ENCODE results near the gene ME1. TPM values are rescaled to one million over a fixed set of nuclear protein-coding genes. Genes with fewer than 3 reads are reported as not detected.

ME1 gene
- total RNA-seq, 1 donor = 27.9 TPM

DNA sequence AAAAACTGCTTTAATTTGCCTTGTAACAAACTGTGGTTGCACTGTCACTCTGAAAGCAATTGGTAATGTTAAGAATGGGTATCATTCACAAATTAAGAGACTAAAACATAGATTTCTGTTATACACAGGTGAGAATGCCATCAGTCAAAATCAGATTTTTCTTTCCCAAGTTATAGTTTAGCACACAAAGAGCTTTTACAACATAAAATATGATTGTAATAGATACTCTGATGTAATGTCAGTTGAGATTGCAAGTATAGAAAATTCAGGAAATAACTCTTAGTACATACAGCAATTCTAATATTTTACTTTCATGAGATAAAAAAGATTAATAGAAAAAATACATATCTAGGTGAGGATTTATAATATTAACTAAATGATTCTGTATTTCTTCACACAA, 2.3 kb upstream of the ME1 start:
- Histone ChIP-seq H3K9me3 (ENCODE audit: low read depth, low read length) (no peaks in the 10 kb centered on the region), H4K20me1 (ENCODE audit: insufficient read depth, low read length) (no peaks in the 10 kb centered on the region), H2AFZ (ENCODE audit: low read length) (peak overlapping the region; percentile 21), H3K4me3 (ENCODE audit: insufficient read depth, low read length) (no peak overlapping the region), H3K4me2 (ENCODE audit: insufficient read depth, low read length) (no peak overlapping the region), H3K79me2 (ENCODE audit: insufficient read depth, low read length) (peaks cover 7% of the 10 kb centered on the region), H3K27ac (ENCODE audit: low read depth, low read length) (no peak overlapping the region), H3K36me3 (ENCODE audit: insufficient read depth, low read length) (no peaks in the 10 kb centered on the region), H3K27me3 (ENCODE audit: insufficient read depth, low read length) (no peaks in the 10 kb centered on the region), H3K4me1 (ENCODE audit: insufficient read depth, low read length) (peaks cover 4% of the 10 kb centered on the region)
- no peak for DNase-seq (ENCODE audit: insufficient read length, low spot score, missing footprints)
- TF ChIP-seq, protein P1, sequence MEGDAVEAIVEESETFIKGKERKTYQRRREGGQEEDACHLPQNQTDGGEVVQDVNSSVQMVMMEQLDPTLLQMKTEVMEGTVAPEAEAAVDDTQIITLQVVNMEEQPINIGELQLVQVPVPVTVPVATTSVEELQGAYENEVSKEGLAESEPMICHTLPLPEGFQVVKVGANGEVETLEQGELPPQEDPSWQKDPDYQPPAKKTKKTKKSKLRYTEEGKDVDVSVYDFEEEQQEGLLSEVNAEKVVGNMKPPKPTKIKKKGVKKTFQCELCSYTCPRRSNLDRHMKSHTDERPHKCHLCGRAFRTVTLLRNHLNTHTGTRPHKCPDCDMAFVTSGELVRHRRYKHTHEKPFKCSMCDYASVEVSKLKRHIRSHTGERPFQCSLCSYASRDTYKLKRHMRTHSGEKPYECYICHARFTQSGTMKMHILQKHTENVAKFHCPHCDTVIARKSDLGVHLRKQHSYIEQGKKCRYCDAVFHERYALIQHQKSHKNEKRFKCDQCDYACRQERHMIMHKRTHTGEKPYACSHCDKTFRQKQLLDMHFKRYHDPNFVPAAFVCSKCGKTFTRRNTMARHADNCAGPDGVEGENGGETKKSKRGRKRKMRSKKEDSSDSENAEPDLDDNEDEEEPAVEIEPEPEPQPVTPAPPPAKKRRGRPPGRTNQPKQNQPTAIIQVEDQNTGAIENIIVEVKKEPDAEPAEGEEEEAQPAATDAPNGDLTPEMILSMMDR (IDR thresholded peaks at IDR 0.05; ENCODE audit: extremely low read depth, low read depth, low read length) = no peak

DNA sequence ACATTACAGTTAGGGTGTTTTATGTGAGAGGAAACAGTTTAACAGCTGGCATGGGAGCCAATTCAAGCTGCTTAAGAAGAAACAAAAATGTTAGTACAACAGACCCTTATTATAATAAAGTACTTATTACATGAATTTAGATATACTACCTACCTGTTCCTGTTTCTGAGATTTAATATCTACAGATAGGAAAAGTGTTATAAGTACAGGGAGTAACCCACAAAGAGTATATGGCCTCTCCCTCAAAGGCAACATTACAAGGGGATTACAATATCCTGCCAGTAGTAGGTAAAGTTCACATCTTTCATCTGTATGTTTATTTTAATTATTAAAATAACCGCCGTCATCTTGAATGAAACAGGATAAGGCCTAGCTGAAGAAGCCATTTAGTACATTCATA, 1.8 kb upstream of the ME1 start:
- Histone ChIP-seq H3K4me2 (ENCODE audit: insufficient read depth, low read length) (no peak overlapping the region), H3K27ac (ENCODE audit: low read depth, low read length) (no peak overlapping the region), H3K4me3 (ENCODE audit: insufficient read depth, low read length) (no peak overlapping the region), H4K20me1 (ENCODE audit: insufficient read depth, low read length) (no peaks in the 10 kb centered on the region), H2AFZ (ENCODE audit: low read length) (no peak overlapping the region), H3K27me3 (ENCODE audit: insufficient read depth, low read length) (no peaks in the 10 kb centered on the region), H3K4me1 (ENCODE audit: insufficient read depth, low read length) (peaks cover 4% of the 10 kb centered on the region), H3K9me3 (ENCODE audit: low read depth, low read length) (no peaks in the 10 kb centered on the region), H3K79me2 (ENCODE audit: insufficient read depth, low read length) (peaks cover 7% of the 10 kb centered on the region), H3K36me3 (ENCODE audit: insufficient read depth, low read length) (no peaks in the 10 kb centered on the region)
- no peak for DNase-seq (ENCODE audit: insufficient read length, low spot score, missing footprints)
- TF ChIP-seq, protein P1 (IDR thresholded peaks at IDR 0.05; ENCODE audit: extremely low read depth, low read depth, low read length) = no peak

DNA sequence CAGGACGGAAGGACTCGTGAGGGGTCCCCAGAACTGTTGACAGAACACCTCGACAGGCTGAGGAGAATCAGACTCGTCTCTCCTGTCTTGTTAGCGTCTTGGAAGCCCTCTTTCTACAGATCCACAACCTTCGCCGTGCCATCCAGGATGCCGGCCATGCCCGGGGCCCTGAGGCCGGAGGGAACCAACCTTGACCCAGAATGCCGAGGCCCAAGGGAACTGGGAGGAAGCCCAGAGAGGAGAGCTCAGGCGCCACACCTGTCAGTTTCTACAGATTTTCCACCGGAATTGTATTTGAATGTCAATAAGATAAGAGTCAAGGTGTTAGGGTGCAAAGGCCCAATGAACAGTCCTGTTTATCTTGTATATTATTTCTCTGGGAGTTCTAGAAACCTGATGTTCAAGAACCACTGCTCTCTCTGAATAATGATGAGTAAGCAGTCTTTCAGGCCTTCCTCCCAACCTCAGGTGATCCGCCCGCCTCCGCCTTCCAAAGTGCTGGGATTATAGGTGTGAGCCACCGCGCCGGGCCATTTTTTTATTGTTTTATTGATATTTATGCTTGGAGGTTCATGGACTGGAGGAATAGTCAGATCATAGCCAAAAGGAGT, 799 bp upstream of the ME1 start:
- Histone ChIP-seq H3K79me2 (ENCODE audit: insufficient read depth, low read length) (peaks cover 7% of the 10 kb centered on the region), H3K4me3 (ENCODE audit: insufficient read depth, low read length) (peak overlapping the region; percentile 90), H3K4me2 (ENCODE audit: insufficient read depth, low read length) (peak overlapping the region; percentile 93), H3K27me3 (ENCODE audit: insufficient read depth, low read length) (no peaks in the 10 kb centered on the region), H4K20me1 (ENCODE audit: insufficient read depth, low read length) (no peaks in the 10 kb centered on the region), H2AFZ (ENCODE audit: low read length) (peak overlapping the region; percentile 90), H3K36me3 (ENCODE audit: insufficient read depth, low read length) (no peaks in the 10 kb centered on the region), H3K4me1 (ENCODE audit: insufficient read depth, low read length) (peaks cover 4% of the 10 kb centered on the region), H3K27ac (ENCODE audit: low read depth, low read length) (peak overlapping the region; percentile 45), H3K9me3 (ENCODE audit: low read depth, low read length) (no peaks in the 10 kb centered on the region)
- no peak for DNase-seq (ENCODE audit: insufficient read length, low spot score, missing footprints)
- TF ChIP-seq, protein P1 (IDR thresholded peaks at IDR 0.05; ENCODE audit: extremely low read depth, low read depth, low read length) = no peak

DNA sequence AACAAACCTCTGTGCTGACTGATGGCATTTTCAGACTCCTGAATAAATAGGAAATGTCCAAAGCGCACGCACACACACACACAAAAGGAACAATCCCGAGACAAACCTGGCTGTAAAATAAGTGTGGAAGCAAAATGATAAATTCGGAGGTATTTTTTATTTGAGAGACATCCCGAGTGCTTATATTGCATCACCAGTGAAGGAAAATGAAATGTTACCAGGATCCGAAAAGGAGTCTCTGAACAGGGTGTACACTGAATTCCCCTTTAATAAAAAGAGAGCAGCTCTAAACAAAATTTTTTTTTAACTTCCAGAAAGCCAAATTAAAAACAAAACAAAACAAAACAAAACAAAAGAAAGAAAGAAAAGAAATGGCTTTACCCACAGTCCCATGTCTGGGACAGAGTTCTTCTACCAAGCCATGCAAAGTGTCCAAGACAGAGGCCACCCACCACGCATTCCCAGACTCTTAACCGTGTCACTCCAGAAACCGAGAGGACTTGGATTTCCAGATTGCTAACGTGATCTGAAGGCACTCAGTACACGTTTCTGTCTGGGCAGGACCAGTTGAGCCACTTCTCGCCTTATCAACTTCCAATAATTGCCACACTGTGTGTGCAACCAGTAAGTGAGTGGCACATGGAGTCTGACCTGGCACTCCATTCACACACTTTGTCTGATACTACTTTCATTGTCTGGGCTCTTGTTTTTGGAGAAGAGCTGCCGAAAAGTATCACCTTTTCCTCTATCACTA, 817 bp downstream of the ME1 start:
- Histone ChIP-seq H2AFZ (ENCODE audit: low read length) (peak overlapping the region; percentile 96), H3K27ac (ENCODE audit: low read depth, low read length) (peak overlapping the region; percentile 61), H3K27me3 (ENCODE audit: insufficient read depth, low read length) (no peaks in the 10 kb centered on the region), H3K4me2 (ENCODE audit: insufficient read depth, low read length) (peak overlapping the region; percentile 93), H3K4me1 (ENCODE audit: insufficient read depth, low read length) (peaks cover 4% of the 10 kb centered on the region), H3K36me3 (ENCODE audit: insufficient read depth, low read length) (no peaks in the 10 kb centered on the region), H4K20me1 (ENCODE audit: insufficient read depth, low read length) (no peaks in the 10 kb centered on the region), H3K79me2 (ENCODE audit: insufficient read depth, low read length) (peaks cover 7% of the 10 kb centered on the region), H3K4me3 (ENCODE audit: insufficient read depth, low read length) (peak overlapping the region; percentile 90), H3K9me3 (ENCODE audit: low read depth, low read length) (no peaks in the 10 kb centered on the region)
- DNase-seq (ENCODE audit: insufficient read length, low spot score, missing footprints) = peak; percentile 79
- TF ChIP-seq, protein P1 (IDR thresholded peaks at IDR 0.05; ENCODE audit: extremely low read depth, low read depth, low read length) = no peak

Measured in osteoblast (primary cell).